Suprapubic skin (tissue), 4 donors: ENCODE results near the gene BANP. TPM values are rescaled to one million over a fixed set of nuclear protein-coding genes. Genes with fewer than 3 reads are reported as not detected.

Source experiments
- DNase-seq, 2 donors: peaks; one replicate each; pipeline ENCODE4 v3.0.0-alpha.2; 2019; ENCODE audit warnings: low spot score in 2 of 2
- H3K27ac ChIP-seq: fragments of 200-600 bp; sonication (generic); one replicate; pipeline ENCODE4 v1.5.1; 2019
- H3K27me3 ChIP-seq: fragments of 200-600 bp; sonication (generic); one replicate; pipeline ENCODE4 v1.5.1; 2019
- H3K36me3 ChIP-seq: fragments of 200-600 bp; sonication (generic); one replicate; pipeline ENCODE4 v1.5.1; 2019
- H3K4me1 ChIP-seq: fragments of 200-600 bp; sonication (generic); one replicate; pipeline ENCODE4 v1.5.1; 2019
- H3K4me3 ChIP-seq: fragments of 200-600 bp; sonication (generic); one replicate; pipeline ENCODE4 v1.5.1; 2019; ENCODE audit warnings: mild to moderate bottlenecking
- H3K9me3 ChIP-seq: fragments of 200-600 bp; sonication (generic); one replicate; pipeline ENCODE4 v1.5.1; 2019
- CTCF ChIP-seq, 2 donors: fragments of 200-600 bp in 1 of 2; fragments of 450-650 bp in 1 of 2; sonication (generic) in 1 of 2; IDR thresholded peaks; one replicate each; pipeline ENCODE4 v1.5.1; 2016 to 2019; ENCODE audit warnings: antibody characterized with exemption in 2 of 2, mild to moderate bottlenecking in 1 of 2, moderate library complexity in 1 of 2
- EP300 ChIP-seq: sonication (generic); formaldehyde crosslinking; IDR thresholded peaks from one replicate; pipeline ENCODE4 v1.6.1; 2017; ENCODE audit warnings: antibody characterized with exemption
- POLR2A ChIP-seq, 2 donors: fragments of 450-650 bp; IDR thresholded peaks; one replicate each; pipeline ENCODE4 v1.6.1; 2017; ENCODE audit warnings: antibody characterized with exemption in 2 of 2, mild to moderate bottlenecking in 2 of 2, moderate library complexity in 2 of 2
- POLR2AphosphoS5 ChIP-seq, 3 donors: sonication (generic); formaldehyde crosslinking; IDR thresholded peaks; one replicate each; pipeline ENCODE4 v1.6.1; 2017; ENCODE audit warnings: antibody characterized with exemption in 3 of 3
- WGBS: methylation state at CpG from one replicate; pipeline ENCODE4 v1.1.5; 2018; 5-methylcytosine and 5-hydroxymethylcytosine counted together
- total RNA-seq, 4 donors: library from RNA; depleted of rRNA; stranded (reverse); fragments of >200 nt; gene quantifications; one replicate each; pipeline ENCODE4 v1.1.0, GENCODE V29; 2016

Gene BANP
- total RNA-seq, 4 donors from 2014 or later, result 24.9 to 40.1 (median 26.5) TPM

DNA sequence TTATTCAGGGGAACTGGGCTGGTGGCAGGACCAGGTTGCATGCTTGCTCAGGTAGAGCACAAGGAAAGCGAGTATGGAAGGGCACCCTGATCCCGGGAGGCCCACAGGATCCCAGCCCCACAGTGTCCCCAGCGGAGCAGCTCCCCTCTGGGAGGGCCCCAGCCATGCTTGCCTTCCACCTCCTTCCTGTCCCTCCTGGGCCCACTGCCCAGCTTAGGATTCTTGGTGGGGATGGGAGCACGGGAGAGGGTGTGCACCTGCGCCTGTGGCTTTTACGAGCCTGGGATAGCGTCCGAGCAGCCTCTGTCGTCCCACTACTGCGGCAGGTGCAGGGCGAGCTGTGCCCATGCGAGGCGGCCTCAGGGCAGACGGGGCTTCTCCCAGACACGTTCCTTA, 114.5 kb downstream of the BANP start:
- WGBS, result 98% methylated on average over 12 of the region's 15 CpGs
- no peaks in the 10 kb centered on the region for H3K27me3 ChIP-seq
- H3K9me3 ChIP-seq, result no peaks in the 10 kb centered on the region
- H3K27ac ChIP-seq, result no peak overlapping the region
- H3K4me3 ChIP-seq, result no peak overlapping the region
- H3K4me1 ChIP-seq, result peaks cover 18% of the 10 kb centered on the region
- peaks cover 29% of the 10 kb centered on the region for H3K36me3 ChIP-seq
- no peak for TF ChIP-seq EP300
- no peak for TF ChIP-seq POLR2A (IDR thresholded peaks at IDR 0.05)
- TF ChIP-seq CTCF (IDR thresholded peaks at IDR 0.05), result no peak
- no peak for TF ChIP-seq POLR2AphosphoS5 (IDR thresholded peaks at IDR 0.05)
- peak in 1 of 2 donors; percentile 60 for DNase-seq

GRCh38 chr16:88066234-88066633, 115.0 kb downstream of the BANP start:
- Histone ChIP-seq H3K4me1 (peaks cover 18% of the 10 kb centered on the region), H3K4me3 (no peak overlapping the region), H3K36me3 (peaks cover 34% of the 10 kb centered on the region)

DNA sequence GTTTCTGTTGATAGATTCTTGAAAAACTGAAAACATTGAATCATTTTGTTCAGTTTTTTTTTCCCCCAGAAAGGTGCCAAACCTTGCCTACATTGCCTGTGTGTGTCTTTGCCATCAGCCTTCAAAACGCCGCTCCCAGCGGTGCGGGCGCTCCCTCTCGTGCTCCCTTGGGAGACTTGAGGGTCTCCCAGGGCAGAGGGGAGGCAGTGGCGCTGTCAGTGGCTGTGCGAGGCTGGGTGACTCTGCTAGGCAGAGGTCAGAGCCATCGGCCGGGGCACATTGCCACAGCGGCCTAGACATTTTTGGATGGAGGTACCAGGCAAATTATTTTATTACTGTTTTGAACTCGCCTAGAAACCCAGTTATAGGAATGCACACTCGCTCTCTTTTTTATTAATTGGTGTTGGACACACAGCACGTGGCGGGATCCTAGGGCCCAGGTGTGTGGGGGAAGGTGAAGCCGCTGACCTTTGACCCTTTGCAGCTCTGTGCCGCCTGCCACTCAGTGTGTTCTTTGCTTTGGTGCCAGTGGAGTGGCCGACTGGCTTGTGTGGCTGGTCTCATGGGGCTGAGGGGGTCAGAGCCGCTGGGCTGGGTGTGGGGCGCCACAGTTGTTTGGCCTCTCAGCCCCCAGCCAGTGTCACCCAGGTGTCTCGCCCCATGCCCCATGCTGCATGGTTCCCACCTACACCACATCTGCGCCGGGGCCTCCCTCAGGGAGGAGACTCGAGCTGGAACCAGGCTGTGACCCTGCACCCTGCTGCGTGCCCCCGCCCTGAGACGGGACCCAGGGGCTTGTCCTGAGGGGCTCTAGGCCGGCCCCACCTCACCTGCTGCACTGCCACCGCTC, 115.7 kb downstream of the BANP start:
- peak in 1 of 2 donors; percentile 60 for DNase-seq
- Histone ChIP-seq H3K36me3 (peaks cover 37% of the 10 kb centered on the region), H3K9me3 (no peaks in the 10 kb centered on the region), H3K27me3 (no peaks in the 10 kb centered on the region), H3K4me1 (peaks cover 18% of the 10 kb centered on the region), H3K27ac (no peak overlapping the region), H3K4me3 (no peak overlapping the region)
- TF ChIP-seq POLR2AphosphoS5 (IDR thresholded peaks at IDR 0.05), result no peak
- no peak for TF ChIP-seq POLR2A (IDR thresholded peaks at IDR 0.05)
- TF ChIP-seq CTCF (IDR thresholded peaks at IDR 0.05), result no peak
- TF ChIP-seq EP300, result no peak
- WGBS, result 85% methylated on average over 25 of the region's 29 CpGs

More at GRCh38 chr16:88066234-88066633, 115.0 kb downstream of the BANP start:
- H3K27ac ChIP-seq, result no peak overlapping the region
- no peaks in the 10 kb centered on the region for H3K9me3 ChIP-seq
- 60% methylated on average over 7 of the region's 10 CpGs for WGBS
- DNase-seq, result peak in 1 of 2 donors; percentile 51
- no peaks in the 10 kb centered on the region for H3K27me3 ChIP-seq
- TF ChIP-seq CTCF (IDR thresholded peaks at IDR 0.05), result no peak

DNA sequence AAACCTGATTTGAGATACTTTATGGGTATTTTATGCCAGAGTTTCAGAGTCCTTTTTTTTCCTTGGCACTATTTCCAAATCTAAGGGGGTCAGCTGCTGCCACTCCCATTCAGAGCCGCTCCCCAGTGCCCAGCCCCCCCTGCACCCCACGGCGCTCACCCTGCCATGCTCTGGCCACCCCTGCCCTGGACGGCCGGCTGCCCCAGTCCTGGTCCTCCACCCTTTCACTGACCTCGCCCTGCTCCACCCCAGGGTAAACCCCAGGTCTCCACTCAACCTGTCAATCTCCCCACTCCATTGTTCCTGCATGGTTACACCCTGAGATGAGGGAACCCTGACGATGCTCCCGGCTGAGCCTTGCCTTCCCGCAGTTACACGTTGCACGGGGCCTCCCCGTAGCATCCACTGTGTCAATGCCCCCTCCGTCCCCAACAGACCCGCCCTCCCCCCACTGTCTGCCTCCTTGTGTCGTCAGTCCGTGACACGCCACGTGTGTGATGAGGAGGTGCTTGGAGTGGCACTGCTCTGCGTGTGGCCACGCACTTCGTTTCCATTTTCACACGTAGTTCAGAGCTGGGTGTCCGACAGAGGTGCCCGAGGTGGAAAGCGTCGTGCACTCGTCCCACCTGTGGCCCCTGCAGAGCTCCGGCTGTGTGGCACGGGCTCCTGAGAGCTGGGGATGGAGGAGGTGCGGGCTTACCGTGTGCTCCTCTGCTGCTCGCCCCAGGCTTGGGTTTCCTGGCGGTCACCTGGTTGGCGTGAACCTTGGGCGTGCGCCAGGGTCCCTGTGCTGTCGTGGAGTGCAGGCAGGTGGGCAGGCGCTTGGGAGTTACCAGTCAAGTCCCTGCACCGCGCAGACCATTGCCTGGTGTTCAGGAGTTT, 116.5 kb downstream of the BANP start:
- peak in 1 of 2 donors; percentile 53 for DNase-seq
- Histone ChIP-seq H3K27me3 (no peaks in the 10 kb centered on the region), H3K36me3 (peaks cover 44% of the 10 kb centered on the region), H3K27ac (no peak overlapping the region), H3K4me1 (peaks cover 17% of the 10 kb centered on the region), H3K4me3 (no peak overlapping the region), H3K9me3 (no peaks in the 10 kb centered on the region)
- TF ChIP-seq POLR2A (IDR thresholded peaks at IDR 0.05) (no peak), CTCF (IDR thresholded peaks at IDR 0.05) (no peak), POLR2AphosphoS5 (IDR thresholded peaks at IDR 0.05) (no peak), EP300 (no peak)
- 93% methylated on average over 35 of the region's 40 CpGs for WGBS
